ENCODE measurements around the gene RASL12.

GRCh38 chr15:65089206-65089824 is 21.5 kb upstream of the RASL12 start:
- no peak for TF ChIP-seq CTCF (IDR thresholded peaks at IDR 0.05)
- TF ChIP-seq POLR2A (IDR thresholded peaks at IDR 0.05), result no peak
